K562 (cell line): ENCODE results near the gene ACADVL. TPM values are rescaled to one million over a fixed set of nuclear protein-coding genes. Genes with fewer than 3 reads are reported as not detected.

Source experiments
- ATAC-seq: fragments of 200-7000 bp; cut with Tn5 transposase; 3 replicates; pipeline ENCODE4 v1.9.1; 2020; ENCODE audit warnings: moderate library complexity
- BruUV-seq: library from RNA; stranded (reverse); fragments of 400-500 nt; replicated peaks from 2 replicates; lab custom pipeline; 2021; lab: Mats Ljungman, UMichigan
- CTCF ChIA-PET: fragments of 300-600 bp; formaldehyde crosslinking; extraction: SDS; loops from one replicate; lab custom pipeline; 2021; ENCODE audit warnings: low intra/inter-chr PET ratio; lab: Yijun Ruan, JAX
- POLR2A ChIA-PET: fragments of 300-600, 350-650 bp; sonication (Branson Sonifier 250); formaldehyde crosslinking; extraction: SDS; loops from one replicate; lab custom pipeline; 2021; ENCODE audit warnings: antibody characterized with exemption, inconsistent platforms; lab: Yijun Ruan, JAX
- DNase-seq, 4 experiments: peaks; one replicate each; pipeline versions ENCODE4 v3.0.0 to v3.0.0-alpha.2; 2011 to 2018; ENCODE audit warnings: low spot score in 3 of 4, mixed read lengths in 3 of 4; ENCODE audit errors: extremely low read depth in 1 of 4
- FAIRE-seq: peaks from 2 replicates; lab custom pipeline; 2011; peaks lifted over from hg19 to GRCh38; lab: Jason Lieb, UNC
- H2AFZ ChIP-seq: 2 replicates; pipeline ENCODE4 v1.6.0; 2011; ENCODE audit warnings: low read depth, low read length, control low read depth, inconsistent platforms
- H3K27ac ChIP-seq: fragments of 200-600 bp; 3 replicates; pipeline ENCODE4 v1.8.0; 2011; ENCODE audit warnings: low read depth, mild to moderate bottlenecking, control low read depth, inconsistent platforms, low read length, moderate library complexity, mixed read lengths; ENCODE audit errors: extremely low read depth
- H3K27me3 ChIP-seq, 2 experiments: fragments of 300-600 bp in 1 of 2; 2 replicates in 1 of 2; 3 replicates in 1 of 2; pipeline versions ENCODE4 v1.6.0 to v1.8.0; 2011; ENCODE audit warnings: inconsistent platforms in 2 of 2, low read length in 2 of 2, mild to moderate bottlenecking in 1 of 2, mixed read lengths in 1 of 2, moderate library complexity in 1 of 2; ENCODE audit not compliant: control insufficient read depth in 2 of 2, insufficient read depth in 2 of 2
- H3K36me3 ChIP-seq: fragments of 300-600 bp; 3 replicates; pipeline ENCODE4 v1.8.0; 2011; ENCODE audit warnings: mild to moderate bottlenecking, low read length, inconsistent platforms; ENCODE audit not compliant: control insufficient read depth, insufficient read depth
- H3K4me1 ChIP-seq, 2 experiments: fragments of 200-600 bp in 1 of 2; replicated peaks in 1 of 2; 2 replicates in 1 of 2; 3 replicates in 1 of 2; pipeline versions ENCODE4 v1.5.1 to v1.8.0; 2011; ENCODE audit warnings: inconsistent platforms in 2 of 2, low read length in 2 of 2, mild to moderate bottlenecking in 1 of 2, mixed read lengths in 1 of 2, moderate library complexity in 1 of 2; ENCODE audit not compliant: control insufficient read depth in 2 of 2, insufficient read depth in 2 of 2
- H3K4me2 ChIP-seq: 2 replicates; pipeline ENCODE4 v1.6.1; 2011; ENCODE audit warnings: low read length, control low read depth, inconsistent platforms, mixed read lengths; ENCODE audit not compliant: insufficient read depth
- H3K4me3 ChIP-seq: fragments of 200-600 bp; sonication (generic), shearing (Covaris generic); 2 replicates; pipeline ENCODE4 v1.5.1; 2016; ENCODE audit warnings: control low read depth, inconsistent platforms
- H3K79me2 ChIP-seq: fragments of 200-600 bp; 3 replicates; pipeline ENCODE4 v1.8.0; 2011; ENCODE audit warnings: low read length, inconsistent platforms; ENCODE audit not compliant: control insufficient read depth, insufficient read depth
- H3K9ac ChIP-seq, 2 experiments: 2 replicates each; pipeline versions ENCODE4 v1.6.0 to v1.6.1; 2011; ENCODE audit warnings: low read depth in 2 of 2, low read length in 2 of 2, control low read depth in 1 of 2, inconsistent platforms in 1 of 2, mild to moderate bottlenecking in 1 of 2, mixed read lengths in 1 of 2; ENCODE audit not compliant: insufficient read depth in 1 of 2
- H3K9me1 ChIP-seq: one replicate; pipeline ENCODE4 v1.6.0; 2011; ENCODE audit warnings: inconsistent platforms, mild to moderate bottlenecking, low read length, moderate library complexity; ENCODE audit not compliant: control insufficient read depth, insufficient read depth
- H3K9me3 ChIP-seq: replicated peaks from 2 replicates; pipeline ENCODE4 v1.5.1; 2011; ENCODE audit warnings: low read depth, low read length, inconsistent platforms; ENCODE audit not compliant: control insufficient read depth, insufficient read depth
- H4K20me1 ChIP-seq: replicated peaks from 2 replicates; pipeline ENCODE4 v1.6.1; 2011; ENCODE audit warnings: low read length, inconsistent platforms, mixed read lengths; ENCODE audit not compliant: control insufficient read depth, insufficient read depth
- C11orf30 ChIP-seq: fragments of 450-650 bp; IDR thresholded peaks from 2 replicates; pipeline ENCODE4 v1.6.1; 2016; ENCODE audit warnings: low read depth, mild to moderate bottlenecking
- DMBX1 ChIP-seq: fragments of 250-450 bp; sonication (Bioruptor Pico); IDR thresholded peaks from 2 replicates; pipeline ENCODE4 v1.8.0; 2022; ENCODE audit warnings: inconsistent platforms, mild to moderate bottlenecking, moderate library complexity, borderline replicate concordance
- DNMT1 ChIP-seq: fragments of 450-650 bp; IDR thresholded peaks from 2 replicates; pipeline ENCODE4 v1.6.1; 2016; ENCODE audit warnings: antibody characterized with exemption, mild to moderate bottlenecking
- EP400 ChIP-seq: fragments of 450-650 bp; IDR thresholded peaks from 2 replicates; pipeline ENCODE4 v1.6.1; 2017; ENCODE audit warnings: antibody characterized with exemption, mild to moderate bottlenecking, moderate library complexity
- ETV1 ChIP-seq: fragments of 450-650 bp; conservative IDR thresholded peaks from 2 replicates; pipeline ENCODE4 v1.6.1; 2016; ENCODE audit warnings: missing genetic modification characterization, control low read depth, low read depth, missing compliant biosample characterization
- HDAC2 ChIP-seq: fragments of 450-650 bp; IDR thresholded peaks from 2 replicates; pipeline ENCODE4 v1.6.1; 2016; ENCODE audit warnings: mild to moderate bottlenecking
- HEY1 ChIP-seq: fragments of 250-450 bp; sonication (Bioruptor Pico); IDR thresholded peaks from 2 replicates; pipeline ENCODE4 v1.5.0; 2020; ENCODE audit warnings: mild to moderate bottlenecking, moderate library complexity, borderline replicate concordance
- MYNN ChIP-seq, 2 experiments: sonication (generic); formaldehyde crosslinking in 1 of 2; IDR thresholded peaks; 2 replicates each; pipeline versions ENCODE4 v1.5.0 to v1.6.1; 2016 to 2020; ENCODE audit warnings: antibody characterized with exemption in 1 of 2, missing genetic modification reagents in 1 of 2
- NRF1 ChIP-seq, 2 experiments: fragments of 450-650 bp; IDR thresholded peaks in 1 of 2; conservative IDR thresholded peaks in 1 of 2; 2 replicates each; pipeline ENCODE4 v1.6.1; 2014; ENCODE audit warnings: mild to moderate bottlenecking in 2 of 2
- ZNF436 ChIP-seq: fragments of 250-450, 450-650 bp; sonication (Bioruptor Pico); formaldehyde crosslinking; IDR thresholded peaks from 2 replicates; pipeline ENCODE4 v1.7.0; 2020; ENCODE audit warnings: mild to moderate bottlenecking
- ZNF696 ChIP-seq: fragments of 250-450 bp; sonication (Bioruptor Pico); conservative IDR thresholded peaks from 2 replicates; pipeline ENCODE4 v1.4.0; 2020; ENCODE audit warnings: mild to moderate bottlenecking, moderate library complexity
- WGBS: fragments of 100-300 bp; shearing (Covaris generic); methylation state at CpG from one replicate; pipeline ENCODE4 v1.1.6; 2016; ENCODE audit warnings: low coverage, mixed read lengths; ENCODE audit not compliant: insufficient coverage; ENCODE audit errors: missing lambda C conversion rate; 5-methylcytosine and 5-hydroxymethylcytosine counted together
- in situ Hi-C: fragments of 300-500 bp; cut with MboI; formaldehyde crosslinking; loops from 4 replicates; pipeline ENCODE4 v1.15.0; 2018; ENCODE audit warnings: inconsistent platforms, mixed read lengths
- intact Hi-C: fragments of 100-400 bp; cut with micrococcal nuclease; formaldehyde crosslinking; loops from 2 replicates; pipeline ENCODE4 v1.14.2; 2022
- polyA plus RNA-seq, 8 experiments: library from polyadenylated mRNA; depleted of rRNA in 4 of 8; stranded (reverse) in 5 of 8; unstranded in 3 of 8; fragments of >200 nt; fragmentation: Nextera tagmentation in 2 of 8; fragmentation: Illumina TruSeq in 1 of 8; extraction: Ambion mirVana in 2 of 8; extraction: Trizol in 1 of 8; gene quantifications; 2 replicates each; pipeline versions ENCODE4 v1.2.1 to v1.2.3, GENCODE V29; 2011 to 2014; ENCODE audit warnings: inconsistent platforms in 1 of 8, missing spikeins in 1 of 8
- total RNA-seq, 7 experiments: library from RNA; depleted of rRNA in 6 of 7; stranded (reverse); fragments of >200 nt in 6 of 7; fragmentation: Illumina TruSeq in 2 of 7; extraction: Trizol in 2 of 7; gene quantifications; 2 replicates each; pipeline versions ENCODE4 v1.2.1 to v1.2.3, GENCODE V29; 2011 to 2021; ENCODE audit warnings: low replicate concordance in 1 of 7
- TF ChIP-seq, protein P1 (sequence below): fragments of 200-800 bp; sonication (Bioruptor generic); IDR thresholded peaks from 2 replicates; pipeline ENCODE4 v1.6.1; 2017; ENCODE audit warnings: missing genetic modification characterization, missing compliant biosample characterization
- TF ChIP-seq, protein P2 (sequence below): fragments of 450-650 bp; formaldehyde crosslinking; IDR thresholded peaks from 2 replicates; pipeline ENCODE4 v1.4.0; 2022; ENCODE audit warnings: missing genetic modification characterization

Gene ACADVL
- total and polyA plus RNA-seq, 9 of the 15 experiments (the other 6 are each of a cell fraction or from before 2014, with no cell fraction given): 25.5 to 449 (median 214) TPM

DNA sequence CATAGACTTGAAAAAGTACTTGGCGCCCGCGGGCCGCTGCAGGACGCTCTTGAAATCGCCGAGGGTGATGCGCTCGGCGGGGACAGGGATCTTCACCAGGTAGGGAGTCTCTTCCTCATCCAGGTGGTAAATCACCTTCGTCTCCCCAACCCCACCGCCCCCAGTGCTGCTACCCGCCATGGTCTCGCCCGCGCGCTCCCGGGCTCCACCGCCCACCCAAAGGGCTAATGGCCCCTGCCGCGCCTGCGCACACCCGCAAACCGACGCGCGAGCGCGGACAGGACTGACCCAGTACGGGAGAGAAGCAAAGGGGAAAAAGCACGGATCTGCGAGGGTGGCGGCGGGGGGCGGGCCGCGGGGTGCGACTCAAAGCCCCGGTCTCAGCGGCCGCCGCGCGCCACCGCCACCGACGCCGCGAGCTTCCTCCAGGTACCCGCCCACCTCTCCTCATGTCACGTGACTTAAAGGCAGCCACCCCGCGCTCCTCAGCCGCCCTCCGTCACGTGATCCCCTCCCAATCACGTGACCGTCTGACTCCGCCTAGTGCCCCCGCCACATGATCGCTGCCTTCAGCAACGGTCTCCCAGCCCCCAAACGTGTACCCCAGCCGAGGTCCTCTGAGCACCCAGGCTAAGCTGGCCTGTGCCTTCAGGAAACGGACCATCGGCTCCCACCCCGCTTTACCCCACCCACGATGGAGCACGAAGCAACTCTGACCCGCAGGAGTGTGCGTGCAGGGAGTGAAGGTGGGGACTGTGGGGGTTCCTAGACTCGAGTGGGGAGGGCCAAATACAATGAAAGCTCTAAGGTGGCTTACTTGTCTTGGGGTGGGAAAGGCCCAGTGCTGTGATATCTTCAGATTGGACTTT, 14.6 kb downstream of the ACADVL start, which contains the start of gene DVL2:
Gene DVL2, minus strand, starts transcription at position 435 of the 869 bp plus-strand sequence. Its CDS starts 255 bp downstream, at position 180.
- FAIRE-seq (peak; percentile 85), ATAC-seq (peak; percentile 67), DNase-seq (peak; percentile 77 to 93 (median 86))
- BruUV-seq: TSS peak; percentile 19
- no peaks in the 10 kb centered on the region for H3K9me3 ChIP-seq
- H2AFZ ChIP-seq: peak within 1 kb of the TSS; percentile 70; the same call in 1 of the 2 replicates
- in situ Hi-C loops: no loop called here
- peaks cover 87% of the 10 kb centered on the region for H3K79me2 ChIP-seq
- peak within 1 kb of the TSS; percentile 91 for H3K4me2 ChIP-seq
- peaks cover 28 to 31% of the 10 kb centered on the region in 2 experiments; a peak in 4 of 5 replicates for H3K4me1 ChIP-seq
- intact Hi-C loops: no loop called here
- H3K9ac ChIP-seq: peak within 1 kb of the TSS; percentile 95 to 97
- 3% methylated on average over 30 of the region's 72 CpGs for WGBS
- peak within 1 kb of the TSS; percentile 73 for H3K4me3 ChIP-seq
- ChIA-PET CTCF (no interaction called here), POLR2A (interaction anchor here (0.6 to 6.6 kb wide), 5 partner anchors 8 to 647 kb away, joined by 3 to 73 read pairs (median 4); partner anchors contain the start of genes ACADVL, DLG4 and GABARAP)
- H3K27me3 ChIP-seq: no peaks in the 10 kb centered on the region
- H3K27ac ChIP-seq: peak within 1 kb of the TSS; percentile 89
- peaks cover 4% of the 10 kb centered on the region for H3K9me1 ChIP-seq
- H3K36me3 ChIP-seq: peaks cover 54% of the 10 kb centered on the region; the same call in 2 of the 3 replicates
- peaks cover 12% of the 10 kb centered on the region for H4K20me1 ChIP-seq
- TF ChIP-seq NRF1 (conservative IDR thresholded peaks at IDR 0.05 in 1 of 2, IDR thresholded peaks at IDR 0.05 in 1 of 2) (peak; percentile 89 to 90), HDAC2 (no peak), HEY1 (CRISPR knock-in tag) (peak; percentile 14; the same call in 1 of the 2 replicates), MYNN (IDR thresholded peaks at IDR 0.05) (peak; percentile 91), MYNN (CRISPR knock-in tag; IDR thresholded peaks at IDR 0.05) (no peak), DNMT1 (peak; percentile 26; the same call in 1 of the 2 replicates), ETV1 (no peak), C11orf30 (peak; percentile 90), ZNF696 (0 out of 2 replicates have a peak, but pooled peaks have one; percentile 13), ZNF436 (CRISPR knock-in tag) (0 out of 2 replicates have a peak, but pooled peaks have one; percentile 34), EP400 (peak; percentile 74; the same call in 1 of the 2 replicates), DMBX1 (CRISPR knock-in tag) (0 out of 2 replicates have a peak, but pooled peaks have one; percentile 34)
- TF ChIP-seq, protein P1, sequence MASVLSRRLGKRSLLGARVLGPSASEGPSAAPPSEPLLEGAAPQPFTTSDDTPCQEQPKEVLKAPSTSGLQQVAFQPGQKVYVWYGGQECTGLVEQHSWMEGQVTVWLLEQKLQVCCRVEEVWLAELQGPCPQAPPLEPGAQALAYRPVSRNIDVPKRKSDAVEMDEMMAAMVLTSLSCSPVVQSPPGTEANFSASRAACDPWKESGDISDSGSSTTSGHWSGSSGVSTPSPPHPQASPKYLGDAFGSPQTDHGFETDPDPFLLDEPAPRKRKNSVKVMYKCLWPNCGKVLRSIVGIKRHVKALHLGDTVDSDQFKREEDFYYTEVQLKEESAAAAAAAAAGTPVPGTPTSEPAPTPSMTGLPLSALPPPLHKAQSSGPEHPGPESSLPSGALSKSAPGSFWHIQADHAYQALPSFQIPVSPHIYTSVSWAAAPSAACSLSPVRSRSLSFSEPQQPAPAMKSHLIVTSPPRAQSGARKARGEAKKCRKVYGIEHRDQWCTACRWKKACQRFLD (CRISPR knock-in tag): peak; percentile 56
- TF ChIP-seq, protein P2, sequence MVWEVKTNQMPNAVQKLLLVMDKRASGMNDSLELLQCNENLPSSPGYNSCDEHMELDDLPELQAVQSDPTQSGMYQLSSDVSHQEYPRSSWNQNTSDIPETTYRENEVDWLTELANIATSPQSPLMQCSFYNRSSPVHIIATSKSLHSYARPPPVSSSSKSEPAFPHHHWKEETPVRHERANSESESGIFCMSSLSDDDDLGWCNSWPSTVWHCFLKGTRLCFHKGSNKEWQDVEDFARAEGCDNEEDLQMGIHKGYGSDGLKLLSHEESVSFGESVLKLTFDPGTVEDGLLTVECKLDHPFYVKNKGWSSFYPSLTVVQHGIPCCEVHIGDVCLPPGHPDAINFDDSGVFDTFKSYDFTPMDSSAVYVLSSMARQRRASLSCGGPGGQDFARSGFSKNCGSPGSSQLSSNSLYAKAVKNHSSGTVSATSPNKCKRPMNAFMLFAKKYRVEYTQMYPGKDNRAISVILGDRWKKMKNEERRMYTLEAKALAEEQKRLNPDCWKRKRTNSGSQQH (CRISPR knock-in tag): peak; percentile 95
